GM18499 (cell line): ENCODE results near the gene LINGO4.

Experiments
- ATAC-seq: cut with Tn5 transposase; IDR thresholded peaks from one replicate; pipeline ENCODE4 v1.9.1; 2021; ENCODE audit warnings: moderate number of reproducible peaks; ENCODE audit not compliant: insufficient read depth, unreplicated experiment

LINGO4 gene

DNA sequence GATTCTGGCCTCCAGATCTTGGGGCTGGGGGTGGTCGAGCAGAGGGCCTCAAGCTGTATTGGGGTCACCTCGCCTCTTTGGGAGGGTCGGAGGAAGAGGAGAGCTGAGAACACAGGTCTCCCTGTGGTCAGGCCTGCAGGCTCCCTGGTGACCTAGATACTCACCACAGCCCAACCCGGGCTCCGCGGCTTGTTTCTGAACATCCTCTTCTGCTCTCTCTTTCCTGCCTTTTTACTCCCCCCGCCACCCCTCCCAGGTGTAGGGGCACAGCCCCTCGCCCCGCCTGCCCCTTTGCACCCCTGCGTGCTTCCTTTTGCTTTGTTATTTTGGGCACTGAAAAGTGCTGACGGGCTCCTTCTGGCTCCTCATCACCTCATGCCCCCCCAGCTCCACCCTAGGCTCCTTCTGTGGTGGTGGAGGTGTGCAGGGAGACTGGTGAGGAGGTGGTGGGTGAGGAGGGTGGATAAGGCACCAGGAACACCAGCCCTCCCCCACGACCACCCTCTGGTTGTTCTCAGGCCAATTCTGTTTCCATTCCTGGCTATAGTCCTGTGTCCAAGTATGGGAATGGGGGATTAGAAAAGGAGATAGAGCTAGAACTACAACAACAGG lies 10.6 kb upstream of the LINGO4 start:
- ATAC-seq = no peak

DNA sequence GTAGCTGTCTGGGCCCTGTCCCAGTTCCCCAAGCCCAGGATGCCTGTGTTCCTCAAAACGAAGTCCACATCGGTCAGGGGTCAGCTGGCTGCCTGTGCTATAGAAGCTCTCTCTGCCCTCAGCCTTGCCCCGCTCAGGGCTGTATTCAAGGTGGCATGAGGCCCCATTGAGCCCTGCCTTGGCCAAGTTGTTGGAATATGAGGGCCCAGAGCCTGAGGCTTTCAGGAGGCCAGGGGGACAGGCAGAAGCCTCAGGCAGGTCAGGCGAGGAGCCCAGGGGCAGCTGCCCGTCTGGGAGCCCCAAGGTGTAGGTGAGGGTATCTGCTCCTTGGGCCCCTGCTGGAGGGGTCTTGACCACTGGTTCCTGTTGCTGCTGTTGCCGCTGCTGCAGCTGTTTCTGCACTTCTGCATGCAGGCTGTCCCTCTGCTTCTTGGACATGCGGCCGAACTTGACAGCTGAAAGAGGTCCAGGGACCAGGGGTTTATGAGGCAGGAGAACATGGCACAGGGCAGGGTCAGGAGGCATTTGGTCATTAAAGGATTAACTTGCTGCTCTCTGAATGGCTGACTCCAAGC lies 9.8 kb upstream of the LINGO4 start:
- ATAC-seq = no peak

DNA sequence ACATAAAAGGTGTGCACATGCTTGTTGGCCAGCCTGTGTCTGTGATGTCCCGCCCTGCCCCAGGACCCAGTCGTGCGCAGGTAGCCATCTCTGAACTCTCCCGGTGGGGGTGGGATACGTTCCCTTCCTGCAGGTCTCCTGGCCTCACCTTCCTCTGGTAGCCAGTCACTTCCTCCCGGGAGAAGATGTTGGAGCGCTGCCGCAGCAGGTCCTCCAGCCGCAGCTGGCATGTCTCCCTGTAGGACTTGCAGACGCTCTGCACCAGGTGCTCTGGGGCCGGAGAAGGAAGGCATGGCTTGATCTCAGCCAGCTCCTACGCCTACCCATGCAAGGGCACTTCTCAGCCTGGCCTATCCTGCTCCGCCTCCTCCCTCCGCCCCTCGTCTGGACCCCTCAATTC lies 9.2 kb upstream of the LINGO4 start:
- no peak for ATAC-seq

DNA sequence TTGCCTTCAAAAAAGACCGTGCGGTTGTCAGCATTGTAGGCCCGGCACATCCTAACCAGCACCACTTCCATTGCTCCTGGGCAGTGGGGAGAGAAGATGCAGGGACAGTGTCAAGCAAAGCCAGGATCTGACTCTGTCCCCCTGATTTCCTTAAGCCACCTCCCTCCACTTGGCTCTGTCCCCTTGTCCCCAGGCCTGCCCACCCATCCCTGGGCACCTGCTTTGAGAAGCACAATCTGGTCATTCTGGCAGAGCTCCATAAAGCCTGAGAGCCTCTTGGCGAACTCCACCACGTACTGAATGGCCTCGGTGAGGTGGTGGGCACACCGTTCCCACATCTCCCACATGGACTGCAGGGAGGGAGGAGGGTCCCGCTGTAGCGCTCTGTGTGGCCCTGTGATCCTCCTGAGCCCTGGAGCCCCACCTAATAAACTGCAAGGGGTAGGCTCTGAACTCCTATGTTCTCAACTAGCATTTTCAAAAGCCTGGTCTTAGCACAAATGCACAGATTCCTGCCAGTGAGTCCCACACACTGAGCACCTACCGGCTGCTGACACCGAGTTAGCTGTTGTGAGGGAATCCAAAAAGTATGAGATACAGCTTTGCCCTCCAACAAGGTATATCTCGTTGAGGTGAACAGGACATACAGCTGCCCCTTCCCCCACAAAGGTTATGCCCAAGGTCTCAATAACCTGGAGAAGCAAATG lies 8.2 kb upstream of the LINGO4 start:
- ATAC-seq = no peak

DNA sequence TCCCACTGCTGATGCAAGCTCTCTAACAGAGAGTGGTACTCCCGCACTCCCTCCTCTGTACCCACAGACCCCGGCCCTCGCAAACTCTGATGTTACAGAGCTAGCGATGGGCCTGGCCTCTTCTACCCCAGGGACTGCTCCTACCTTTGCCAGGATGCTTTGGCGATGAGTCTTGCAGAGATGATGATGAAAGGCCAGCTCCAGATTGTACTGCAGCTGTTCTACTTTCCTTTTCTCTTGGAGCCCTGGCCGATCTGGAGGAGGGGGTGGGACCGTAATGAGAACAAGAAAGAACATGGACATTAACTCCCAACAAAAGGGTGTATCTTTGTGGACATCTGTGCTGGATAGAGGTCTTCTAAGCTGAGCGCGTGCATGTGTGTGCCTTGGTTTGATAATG lies 6.0 kb upstream of the LINGO4 start:
- no peak for ATAC-seq

DNA sequence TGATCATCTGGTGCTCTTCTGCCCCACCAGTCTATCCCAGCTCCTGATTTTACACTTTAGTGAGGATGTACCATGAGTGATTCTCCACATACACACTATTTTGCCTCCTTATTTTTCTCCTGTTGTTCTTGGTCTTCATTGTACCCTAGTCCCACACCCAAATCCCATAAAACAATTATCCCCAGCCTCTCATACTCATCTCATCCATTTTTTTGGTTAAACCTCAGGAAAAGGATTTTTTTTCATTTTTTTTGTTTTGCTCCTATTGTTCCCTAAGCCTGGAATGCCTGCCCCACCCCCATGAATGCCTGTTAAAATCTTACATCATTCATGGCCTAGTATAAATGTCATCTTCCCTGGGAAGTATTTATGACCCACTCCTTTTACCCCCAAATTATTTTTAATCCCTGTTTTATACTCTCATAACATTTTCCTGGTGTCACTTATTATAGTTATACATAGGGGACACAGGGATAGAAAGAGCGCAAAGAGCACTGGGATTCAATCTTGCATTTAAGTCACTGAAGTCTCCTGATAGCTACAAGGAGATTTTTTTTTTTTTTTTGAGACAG lies 4.9 kb upstream of the LINGO4 start:
- no peak for ATAC-seq

DNA sequence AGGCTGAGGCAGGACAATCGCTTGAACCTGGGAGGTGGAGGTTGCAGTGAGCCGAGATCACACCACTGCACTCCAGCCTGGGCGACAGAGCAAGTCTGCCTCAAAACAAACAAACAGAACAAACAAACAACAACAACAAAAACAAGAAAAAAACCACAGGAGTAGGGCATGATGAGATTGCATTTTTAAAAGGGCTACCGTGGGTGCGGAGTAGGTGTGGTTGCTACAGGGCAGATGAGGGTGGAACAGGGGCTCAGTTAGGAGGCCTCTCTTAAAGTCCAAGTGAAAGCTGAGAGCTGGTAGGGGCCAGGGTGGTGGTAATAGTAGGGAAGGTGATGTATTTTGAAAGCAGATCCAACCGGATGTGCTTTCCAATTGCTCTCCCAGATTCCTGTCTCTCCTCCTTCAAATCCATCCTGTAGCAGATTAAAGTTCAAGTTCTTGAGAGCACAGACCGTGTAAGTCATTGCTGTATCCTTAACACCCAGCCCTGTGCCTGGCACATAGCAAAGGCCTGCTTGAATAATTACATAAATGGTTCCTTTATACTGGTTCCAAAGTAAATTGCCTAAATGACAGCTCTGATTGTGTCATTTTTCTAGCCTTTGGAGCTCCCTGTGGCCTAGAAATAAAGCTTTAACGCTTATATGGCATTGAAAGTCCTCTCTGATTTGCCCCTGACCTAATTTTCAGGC lies 4.2 kb upstream of the LINGO4 start:
- ATAC-seq = no peak

DNA sequence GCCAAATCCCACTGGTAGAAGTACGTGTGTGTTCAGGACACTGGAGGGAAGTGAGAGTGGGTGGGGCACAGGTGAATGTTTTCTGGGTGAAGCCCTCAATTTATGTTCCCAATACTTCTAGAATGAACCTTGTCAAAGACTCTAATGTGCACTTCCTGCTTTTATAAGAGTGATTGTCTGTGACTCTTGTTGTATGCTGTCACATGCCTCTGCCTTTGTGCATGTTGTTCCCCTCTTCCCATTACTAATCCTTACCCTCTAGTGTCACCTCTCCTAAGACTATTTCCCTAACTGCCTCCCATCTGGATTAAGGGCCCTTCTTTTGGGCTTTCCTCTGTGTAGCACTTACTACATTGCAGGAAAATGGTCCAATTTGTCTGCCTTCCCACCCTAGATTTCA lies 2.5 kb upstream of the LINGO4 start:
- no peak for ATAC-seq

DNA sequence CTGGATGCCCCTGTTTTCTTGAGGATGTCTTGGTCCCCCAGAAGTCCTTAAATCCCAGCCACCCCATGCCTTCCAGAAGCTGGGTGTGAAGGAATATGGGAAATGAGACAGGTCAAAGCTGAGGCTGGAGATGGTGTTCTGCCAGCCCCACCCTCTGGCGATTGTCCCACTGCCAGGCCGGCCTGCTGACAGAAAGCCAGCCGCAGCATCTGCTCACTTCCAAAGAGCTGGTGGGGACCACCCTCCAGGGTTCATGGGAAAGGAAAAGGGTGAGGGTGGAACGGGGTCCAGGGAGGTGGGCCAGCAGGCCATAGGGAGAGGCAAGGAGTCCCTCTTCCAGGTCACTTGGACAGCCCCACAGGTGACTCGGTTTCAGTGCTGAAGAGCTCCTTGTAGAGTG lies 1.9 kb upstream of the LINGO4 start:
- no peak for ATAC-seq

DNA sequence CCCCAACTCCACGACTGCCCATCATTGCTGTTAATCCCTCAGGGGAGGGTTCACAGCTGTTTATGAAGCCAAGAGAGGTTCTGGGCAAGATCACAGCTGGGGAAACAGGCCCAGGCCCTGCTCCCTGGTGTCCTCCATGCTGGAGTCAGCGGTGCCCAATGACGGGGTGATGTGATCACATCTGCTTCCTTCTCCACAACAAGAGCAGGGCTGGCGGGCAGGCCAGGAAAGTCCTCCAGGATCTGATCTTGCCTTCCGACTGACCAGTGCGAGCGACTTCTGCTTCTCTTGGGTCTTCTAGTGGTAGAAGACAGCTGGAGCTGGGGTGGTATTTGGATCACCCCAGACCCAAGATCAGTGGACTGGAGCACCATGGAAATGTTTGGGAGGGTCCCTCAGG lies 951 bp upstream of the LINGO4 start:
- no peak for ATAC-seq

DNA sequence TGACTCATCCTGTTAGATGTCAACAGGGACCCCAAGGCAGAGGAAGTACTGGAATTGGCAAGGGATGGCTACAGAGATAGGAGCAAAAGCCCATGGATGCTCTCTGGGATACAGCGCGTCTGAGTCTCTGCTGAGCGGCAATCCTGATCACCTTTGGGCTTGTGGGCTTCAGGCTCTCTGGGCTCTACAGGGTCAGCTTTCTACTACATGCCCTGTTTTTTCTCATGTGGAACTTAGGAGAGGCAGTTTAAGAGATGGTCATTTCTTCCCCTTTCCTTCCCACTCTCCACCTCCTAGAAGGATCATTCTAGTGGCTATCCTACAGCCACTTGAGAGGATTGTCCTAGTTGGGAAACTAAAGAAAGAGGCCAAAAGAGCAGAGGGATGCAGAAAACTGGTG lies 1.3 kb downstream of the LINGO4 start:
- ATAC-seq = no peak

DNA sequence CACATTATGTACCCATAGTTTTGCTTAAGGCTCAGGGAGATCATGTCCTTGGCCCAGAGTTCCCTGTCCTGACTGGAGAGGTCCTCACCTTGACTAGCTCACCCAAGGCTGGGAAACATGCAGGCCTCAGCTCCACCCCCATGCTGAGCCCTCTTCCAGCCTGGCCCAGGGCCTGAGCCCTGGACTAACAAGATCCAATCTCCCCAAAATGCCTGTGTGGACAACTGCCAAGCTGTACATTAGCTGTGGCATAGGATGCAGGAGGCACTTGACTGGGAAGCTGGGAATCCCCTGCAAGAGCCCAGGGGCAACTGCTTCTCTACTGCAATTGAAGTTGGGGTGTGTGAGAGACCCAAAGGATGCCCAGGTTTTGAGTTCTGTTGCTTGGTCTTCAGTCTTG lies 2.1 kb downstream of the LINGO4 start:
- no peak for ATAC-seq

DNA sequence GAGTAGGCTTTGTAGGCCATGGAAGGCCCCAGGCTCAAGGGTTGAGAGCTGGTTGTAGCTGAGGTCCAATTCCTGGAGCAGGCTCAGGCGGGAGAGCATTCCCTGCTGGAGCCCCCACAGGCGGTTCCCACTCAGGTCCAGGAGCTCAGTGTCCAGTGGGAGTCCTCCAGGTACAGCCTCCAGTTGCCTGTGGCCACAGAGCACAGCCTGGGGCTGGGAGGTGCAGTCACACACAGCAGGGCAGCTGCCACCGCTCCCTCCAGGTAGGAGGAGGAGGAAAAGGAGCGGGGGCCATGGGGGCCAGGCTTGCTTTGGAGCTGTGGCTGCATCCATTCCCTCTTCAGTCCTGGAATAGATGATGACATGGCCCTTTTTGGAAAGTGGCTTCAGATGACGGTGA lies 2.8 kb downstream of the LINGO4 start:
- ATAC-seq = no peak

DNA sequence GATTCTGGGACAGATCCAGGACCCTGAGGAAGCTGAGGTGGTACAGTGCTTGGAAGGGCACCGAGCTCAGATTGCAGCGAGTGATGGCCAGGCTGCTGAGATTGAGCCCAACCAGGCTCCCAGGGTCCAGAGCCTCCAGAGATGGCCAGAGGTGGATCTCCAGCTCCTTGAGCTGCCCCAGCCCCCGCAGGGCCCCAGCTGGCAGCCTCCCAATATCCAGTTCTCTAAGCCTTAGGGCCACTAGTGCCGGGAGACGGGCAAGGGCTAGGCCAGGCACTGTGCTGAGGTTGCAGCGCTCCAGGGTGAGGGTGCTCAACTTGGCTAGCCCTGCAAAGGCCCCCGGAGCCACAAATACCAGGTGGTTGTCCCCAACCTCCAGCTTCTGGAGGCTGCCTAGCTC lies 3.4 kb downstream of the LINGO4 start:
- ATAC-seq = no peak

DNA sequence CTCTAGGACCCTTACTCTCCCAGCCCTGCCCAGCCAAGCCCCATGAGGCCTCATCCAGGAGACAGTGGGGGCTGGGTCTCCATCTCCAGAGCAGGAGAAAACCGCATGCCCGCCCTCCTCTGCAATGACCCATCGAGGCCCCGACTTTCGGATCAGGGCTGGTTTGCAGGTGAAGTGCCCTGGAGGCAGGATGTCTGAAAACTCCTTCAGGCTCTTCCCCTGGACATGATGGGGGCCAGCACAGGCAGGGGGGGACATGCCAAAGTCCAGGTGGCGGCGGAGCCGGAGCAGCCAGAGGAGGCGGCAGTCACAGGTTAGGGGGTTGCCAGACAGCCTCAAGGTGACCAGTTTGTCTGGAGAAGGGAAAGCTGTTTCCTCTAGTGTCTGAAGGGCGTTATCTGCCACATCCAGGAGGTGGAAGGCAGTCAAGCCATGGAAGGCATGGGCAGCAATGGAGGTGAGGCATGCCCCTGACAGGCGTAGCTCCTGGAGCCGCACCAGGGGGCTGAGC lies 3.9 kb downstream of the LINGO4 start:
- no peak for ATAC-seq

DNA sequence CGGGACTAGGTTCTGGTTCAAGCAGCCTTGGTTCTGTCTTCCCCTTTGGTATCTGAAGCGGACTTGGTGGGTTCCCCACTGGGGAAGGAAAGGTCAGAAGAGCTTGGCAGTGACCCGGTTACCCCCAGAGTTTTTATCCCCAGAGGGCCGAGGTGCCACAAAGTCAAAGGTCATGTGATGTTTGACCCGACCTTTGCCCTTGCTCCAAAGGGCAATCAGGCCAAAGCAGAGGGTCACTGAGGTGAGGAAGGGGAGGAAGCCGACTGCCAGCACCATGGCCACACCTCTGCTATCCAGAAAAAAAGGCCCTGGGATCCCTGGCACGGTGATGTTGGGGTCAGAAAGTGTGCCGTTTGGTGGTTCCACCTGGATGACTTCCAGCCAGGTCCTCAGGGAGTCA lies 4.4 kb downstream of the LINGO4 start:
- ATAC-seq = no peak

DNA sequence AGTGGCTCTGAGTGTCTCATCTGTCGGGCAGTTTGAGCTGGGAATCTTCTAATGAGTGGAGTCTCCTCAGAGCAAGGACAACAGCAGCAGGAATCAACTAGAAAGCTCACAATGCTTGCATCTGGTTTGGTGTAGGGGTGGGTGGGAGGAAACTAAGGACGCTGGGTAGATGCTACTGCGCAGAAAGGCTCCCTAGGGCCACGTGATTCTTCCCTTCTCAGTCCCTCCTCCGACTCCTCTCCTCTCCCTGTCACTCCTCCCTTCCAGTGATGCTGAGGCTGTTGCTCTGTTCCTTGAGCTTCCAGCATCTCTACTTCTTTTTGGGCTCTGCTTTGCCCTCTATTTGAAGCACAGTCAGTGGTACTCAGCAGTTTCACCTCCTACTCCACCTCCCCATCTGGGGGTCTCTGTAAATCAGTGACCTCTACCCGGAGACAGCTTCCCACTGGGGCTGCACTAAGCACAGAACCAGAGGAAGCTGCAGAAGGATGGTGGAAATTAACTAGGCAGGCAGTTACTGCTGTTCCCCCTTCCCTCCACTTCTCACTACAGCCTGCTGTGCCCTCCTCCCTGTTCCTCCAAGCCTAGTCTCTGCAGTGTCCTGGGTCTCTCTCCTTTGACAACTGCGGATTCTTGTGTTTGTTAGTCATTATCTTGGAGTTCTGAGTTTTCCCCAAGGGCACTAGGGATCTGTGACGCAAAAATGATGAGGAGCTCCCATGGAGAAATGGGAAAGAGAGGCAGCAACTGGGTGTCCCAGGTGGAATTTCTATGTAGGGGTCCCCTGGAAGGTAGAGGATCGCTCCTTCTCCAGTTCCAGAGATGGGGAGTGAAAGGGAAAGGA lies 5.8 kb downstream of the LINGO4 start:
- no peak for ATAC-seq

DNA sequence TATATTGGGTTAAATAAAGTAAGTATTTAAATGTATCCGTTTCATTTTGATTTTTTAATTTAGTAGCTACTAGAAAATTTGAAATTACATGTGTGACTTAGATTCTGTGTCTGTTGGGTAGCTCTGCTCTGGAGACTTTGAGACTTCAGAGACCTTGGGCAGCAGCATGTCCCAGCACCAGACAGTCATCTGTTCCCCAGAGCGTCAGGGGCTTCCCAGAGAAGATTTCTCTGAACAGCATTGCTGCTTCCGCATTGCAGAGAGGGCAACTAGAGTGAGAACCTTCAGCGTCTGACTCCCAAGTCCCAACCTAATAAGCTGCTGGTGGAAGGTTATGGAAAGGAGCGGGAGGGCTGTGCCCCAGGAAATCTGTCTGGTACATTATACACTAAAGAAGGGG lies 6.6 kb downstream of the LINGO4 start:
- ATAC-seq = no peak

DNA sequence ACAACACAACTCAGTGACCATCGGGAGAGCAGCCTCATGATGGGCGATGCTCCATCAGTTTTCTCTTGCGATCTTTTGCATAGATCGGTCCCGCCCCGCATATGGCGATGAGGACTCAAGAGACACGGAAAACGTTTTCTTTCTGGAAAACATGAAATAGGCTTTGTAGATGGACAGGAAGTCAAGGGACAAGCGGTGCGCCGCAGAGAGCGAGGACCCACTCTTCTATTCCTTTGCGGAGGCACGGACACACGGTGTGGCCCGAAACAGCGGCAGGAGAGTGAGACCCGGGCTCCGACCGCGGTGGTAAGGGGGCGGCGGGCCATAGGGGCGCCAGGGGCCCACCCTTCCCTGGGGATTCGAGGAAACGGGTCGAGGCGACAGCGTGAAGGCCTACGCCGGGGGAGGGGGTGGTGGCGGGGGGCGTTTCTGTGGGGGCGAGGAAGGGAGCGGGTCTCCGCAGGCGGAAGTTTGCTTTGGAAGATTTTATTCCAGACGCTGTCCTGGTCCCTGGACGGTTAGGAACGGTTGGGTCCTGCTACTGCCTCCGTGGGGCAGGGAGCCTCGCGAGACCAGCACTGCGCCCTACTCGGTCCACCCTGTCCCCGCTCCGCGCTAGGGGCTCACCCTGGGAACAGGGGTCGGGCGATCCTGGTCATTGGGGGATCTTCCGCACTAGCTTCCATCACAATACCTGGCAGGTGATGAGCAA lies 14.1 kb downstream of the LINGO4 start:
- no peak for ATAC-seq
